ENCODE measurements around the gene CBX6.

Gene CBX6

GRCh38 chr22:38881997-38882879 lies 10.2 kb upstream of the CBX6 start:
- no peak overlapping the region for H3K4me2 ChIP-seq (ENCODE audit: low read length)
- no peak for TF ChIP-seq CTCF (IDR thresholded peaks at IDR 0.05)
- H3K4me3 ChIP-seq (ENCODE audit: low read depth, low read length), result no peak overlapping the region
- peak overlapping the region; percentile 83 for H2AFZ ChIP-seq
- H3K27ac ChIP-seq, result peak overlapping the region; percentile 95
- no peaks in the 10 kb centered on the region for H3K79me2 ChIP-seq
- H3K27me3 ChIP-seq (ENCODE audit: control insufficient read depth, insufficient read depth, low read length), result no peaks in the 10 kb centered on the region
- H3K4me1 ChIP-seq, result peaks cover 15% of the 10 kb centered on the region
- no peaks in the 10 kb centered on the region for H3K36me3 ChIP-seq (ENCODE audit: control insufficient read depth, insufficient read depth, low read length)
- no peak overlapping the region for H3K9ac ChIP-seq
- H3K9me3 ChIP-seq (ENCODE audit: control insufficient read depth, low read length), result no peaks in the 10 kb centered on the region

GRCh38 chr22:38881464-38881871 lies 9.5 kb upstream of the CBX6 start:
- Histone ChIP-seq H3K36me3 (ENCODE audit: control insufficient read depth, insufficient read depth, low read length) (no peaks in the 10 kb centered on the region), H3K27me3 (ENCODE audit: control insufficient read depth, insufficient read depth, low read length) (no peaks in the 10 kb centered on the region), H3K79me2 (no peaks in the 10 kb centered on the region), H3K9ac (no peak overlapping the region), H3K4me2 (ENCODE audit: low read length) (peak overlapping the region; percentile 63), H3K9me3 (ENCODE audit: control insufficient read depth, low read length) (no peaks in the 10 kb centered on the region), H3K4me3 (ENCODE audit: low read depth, low read length) (peak overlapping the region; percentile 21), H3K27ac (peak overlapping the region; percentile 95), H3K4me1 (peaks cover 15% of the 10 kb centered on the region), H2AFZ (peak overlapping the region; percentile 83)
- TF ChIP-seq CTCF (IDR thresholded peaks at IDR 0.05), result peak; percentile 6

GRCh38 chr22:38879961-38880360 lies 7.9 kb upstream of the CBX6 start:
- Histone ChIP-seq H3K9ac (no peak overlapping the region), H3K27ac (no peak overlapping the region), H3K4me1 (peaks cover 19% of the 10 kb centered on the region), H3K4me3 (ENCODE audit: low read depth, low read length) (no peak overlapping the region), H3K9me3 (ENCODE audit: control insufficient read depth, low read length) (no peaks in the 10 kb centered on the region), H3K27me3 (ENCODE audit: control insufficient read depth, insufficient read depth, low read length) (no peaks in the 10 kb centered on the region), H3K36me3 (ENCODE audit: control insufficient read depth, insufficient read depth, low read length) (no peaks in the 10 kb centered on the region), H3K79me2 (no peaks in the 10 kb centered on the region), H2AFZ (no peak overlapping the region), H3K4me2 (ENCODE audit: low read length) (no peak overlapping the region)
- no peak for TF ChIP-seq CTCF (IDR thresholded peaks at IDR 0.05)

GRCh38 chr22:38879108-38879729 lies 7.2 kb upstream of the CBX6 start:
- H3K27me3 ChIP-seq (ENCODE audit: control insufficient read depth, insufficient read depth, low read length), result no peaks in the 10 kb centered on the region
- H2AFZ ChIP-seq, result no peak overlapping the region
- no peak overlapping the region for H3K4me2 ChIP-seq (ENCODE audit: low read length)
- H3K27ac ChIP-seq, result no peak overlapping the region
- no peak for TF ChIP-seq CTCF (IDR thresholded peaks at IDR 0.05)
- H3K4me3 ChIP-seq (ENCODE audit: low read depth, low read length), result no peak overlapping the region
- no peak overlapping the region for H3K9ac ChIP-seq
- no peaks in the 10 kb centered on the region for H3K79me2 ChIP-seq
- H3K36me3 ChIP-seq (ENCODE audit: control insufficient read depth, insufficient read depth, low read length), result no peaks in the 10 kb centered on the region
- H3K9me3 ChIP-seq (ENCODE audit: control insufficient read depth, low read length), result no peaks in the 10 kb centered on the region
- peaks cover 19% of the 10 kb centered on the region for H3K4me1 ChIP-seq

All from parathyroid adenoma (tissue), 2 donors.